Esophagus squamous epithelium (tissue), 4 donors: ENCODE data around the gene DNAH1.

Experiments used
- CTCF ChIP-seq, 6 experiments: fragments of 450-650 bp in 4 of 6; fragments of 200-600 bp in 2 of 6; sonication (generic) in 2 of 6; IDR thresholded peaks; one replicate each; pipeline ENCODE4 v1.5.1; 2016 to 2019; ENCODE audit warnings: antibody characterized with exemption in 6 of 6, mild to moderate bottlenecking in 4 of 6, moderate library complexity in 4 of 6
- POLR2A ChIP-seq, 4 donors: fragments of 450-650 bp; IDR thresholded peaks; one replicate each; pipeline ENCODE4 v1.6.1; 2017; ENCODE audit warnings: antibody characterized with exemption in 4 of 4, mild to moderate bottlenecking in 4 of 4, moderate library complexity in 3 of 4

GRCh38 chr3:52268036-52268435 lies 48.1 kb upstream of the DNAH1 start:
- no peak for TF ChIP-seq CTCF (IDR thresholded peaks at IDR 0.05)
- no peak for TF ChIP-seq POLR2A (IDR thresholded peaks at IDR 0.05)
